Measurements from ENCODE around the gene NTSR1.

Gene NTSR1

DNA sequence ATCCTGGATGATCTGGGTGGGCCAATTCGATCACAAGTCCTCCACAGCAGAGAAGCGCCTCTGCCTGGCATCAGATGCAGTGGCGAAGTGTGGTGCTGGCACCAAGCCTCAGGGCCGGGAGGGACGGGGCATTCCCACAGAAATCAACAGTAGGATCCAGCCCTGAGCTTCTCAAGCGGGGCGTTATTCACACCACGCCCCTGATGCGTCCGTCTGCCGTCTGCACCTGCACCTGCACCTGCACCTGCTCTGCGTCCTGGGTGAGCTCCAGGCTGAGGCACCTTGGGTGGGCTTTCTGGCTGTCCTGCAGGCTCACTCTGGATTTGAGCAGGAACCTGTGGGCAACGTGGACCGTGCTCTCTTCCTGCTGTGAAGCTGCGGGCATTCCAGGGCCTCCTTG is 13.8 kb upstream of the NTSR1 start:
- DNase-seq: no peak

DNA sequence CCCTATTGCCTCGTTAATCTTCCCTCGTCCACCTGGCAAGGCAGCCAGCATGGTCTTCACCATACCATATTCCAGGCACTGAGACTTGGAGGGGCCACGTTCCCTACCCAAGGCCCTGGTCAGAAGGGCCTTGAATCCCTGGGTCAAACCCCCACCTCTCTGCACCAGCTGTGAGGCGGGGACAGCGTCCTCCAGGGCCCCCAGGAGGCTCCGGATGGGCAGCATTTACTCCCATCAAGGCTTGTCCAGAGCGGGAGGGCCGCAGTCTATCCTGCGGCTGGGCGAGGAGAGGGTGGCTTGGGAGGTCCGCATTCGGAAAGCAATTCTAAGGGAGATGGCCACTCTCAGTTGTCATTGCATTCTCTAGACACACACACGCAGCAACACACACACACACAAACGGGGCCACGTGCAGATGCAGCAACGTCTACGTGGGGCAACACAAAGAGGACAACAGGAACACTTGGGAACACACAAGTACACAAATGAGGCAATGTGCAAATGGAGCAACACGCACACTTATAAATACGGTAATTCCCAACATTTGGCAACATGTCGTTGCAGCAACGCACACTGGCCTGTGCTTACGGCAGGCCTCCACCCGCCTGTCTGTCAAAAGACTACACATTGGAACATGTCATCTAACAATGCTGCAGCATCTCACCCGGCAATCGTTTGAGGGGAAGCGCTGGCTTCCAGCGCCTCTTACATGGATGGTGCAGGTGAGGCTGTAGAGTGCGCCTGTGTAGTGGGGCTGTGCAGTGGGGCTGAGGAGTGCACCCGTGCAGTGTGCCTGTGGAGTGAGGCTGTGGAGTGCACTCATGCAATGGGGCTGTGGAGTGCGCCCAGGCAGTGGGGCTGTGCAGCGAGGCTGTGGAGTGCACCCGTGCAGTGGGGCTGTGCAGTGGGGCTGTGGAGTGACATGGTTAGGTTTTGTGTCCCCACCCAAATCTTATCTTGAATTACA is 12.9 kb upstream of the NTSR1 start:
- DNase-seq: no peak

DNA sequence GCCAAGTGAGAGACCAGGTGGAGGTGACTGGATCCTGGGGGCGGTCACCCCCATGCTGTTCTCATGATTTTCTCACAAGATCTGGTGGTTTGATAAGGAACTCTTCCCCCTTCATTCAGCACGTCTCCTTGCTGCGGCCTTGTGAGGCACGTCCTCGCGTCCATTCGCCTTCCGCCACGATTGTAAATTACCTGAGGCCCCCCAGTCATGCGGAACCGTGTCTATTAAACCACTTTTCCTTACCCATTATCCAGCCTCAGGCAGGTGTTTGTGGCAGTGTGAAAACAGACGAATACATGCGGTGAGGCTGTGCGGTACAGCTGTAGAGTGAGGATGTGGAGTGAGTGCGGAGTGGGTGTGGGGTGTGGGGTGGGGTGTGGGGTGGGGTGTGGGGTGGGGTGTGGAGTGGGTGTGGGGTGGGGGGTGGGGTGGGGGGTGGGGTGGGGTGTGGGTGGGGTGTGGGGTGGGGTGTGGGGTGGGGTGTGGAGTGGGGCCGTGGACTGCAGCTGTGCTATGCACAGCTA is 12.1 kb upstream of the NTSR1 start:
- no peak for DNase-seq

DNA sequence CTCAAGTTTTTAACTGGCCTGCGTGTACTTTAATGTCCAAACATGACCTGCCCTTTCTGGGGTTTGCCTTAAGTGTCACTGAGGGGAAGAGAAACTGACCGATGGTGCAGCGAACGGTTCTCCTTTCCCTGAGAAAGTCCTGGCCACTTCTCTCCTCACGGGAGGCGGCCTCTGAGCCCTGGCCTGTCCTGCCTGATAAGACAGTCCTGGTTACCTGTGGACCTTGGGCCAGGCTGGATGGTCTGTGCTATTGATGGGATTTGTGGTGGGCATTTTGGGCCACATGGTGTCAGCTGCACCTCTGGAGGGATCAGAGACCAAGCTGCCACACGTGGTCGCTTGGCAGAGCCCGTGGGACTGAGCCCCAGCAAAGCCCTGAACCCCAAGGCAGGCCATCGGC is 11.6 kb upstream of the NTSR1 start:
- no peak for DNase-seq

DNA sequence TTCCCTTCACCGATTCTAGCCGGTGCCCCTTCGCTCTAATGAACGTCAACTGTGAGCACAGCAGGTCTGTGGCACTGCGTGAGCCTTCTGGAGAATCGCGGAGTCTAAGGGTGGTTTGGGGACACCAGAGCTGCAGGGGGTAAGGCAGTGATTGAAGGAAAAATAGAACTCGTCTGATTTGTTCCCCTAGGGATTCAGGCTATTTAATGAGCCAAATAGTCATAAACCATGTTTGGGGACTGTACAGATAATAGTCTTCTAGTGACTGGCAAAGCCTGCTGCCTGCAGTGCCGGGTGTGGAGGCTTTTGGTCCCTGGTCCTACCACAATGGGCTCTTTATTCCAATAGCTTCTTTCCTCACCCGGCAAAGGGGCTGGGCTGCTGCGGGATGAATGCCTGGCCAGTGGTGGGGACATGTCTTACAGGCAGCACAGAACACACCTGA is 11.1 kb upstream of the NTSR1 start:
- no peak for DNase-seq

DNA sequence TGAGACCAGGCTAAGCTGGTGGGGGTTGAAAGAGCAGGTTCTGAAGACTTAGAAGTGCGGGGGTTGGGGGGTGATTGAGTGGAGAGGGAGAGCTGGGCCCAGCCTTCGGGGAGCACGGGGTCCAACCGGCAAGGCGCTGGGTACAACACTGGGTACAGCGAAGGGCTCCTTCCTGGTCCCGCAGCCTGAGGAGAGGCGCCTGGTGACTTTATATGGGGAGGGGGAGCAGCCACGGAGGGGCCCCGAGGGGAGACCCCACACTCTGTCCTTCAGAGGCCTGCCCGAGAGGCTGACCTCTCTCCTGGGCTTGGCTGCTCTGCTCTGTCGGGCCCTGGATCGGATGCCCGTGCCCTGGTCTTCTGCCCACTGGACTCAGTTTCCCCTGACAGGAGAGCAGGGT is 10.4 kb upstream of the NTSR1 start:
- no peak for DNase-seq

DNA sequence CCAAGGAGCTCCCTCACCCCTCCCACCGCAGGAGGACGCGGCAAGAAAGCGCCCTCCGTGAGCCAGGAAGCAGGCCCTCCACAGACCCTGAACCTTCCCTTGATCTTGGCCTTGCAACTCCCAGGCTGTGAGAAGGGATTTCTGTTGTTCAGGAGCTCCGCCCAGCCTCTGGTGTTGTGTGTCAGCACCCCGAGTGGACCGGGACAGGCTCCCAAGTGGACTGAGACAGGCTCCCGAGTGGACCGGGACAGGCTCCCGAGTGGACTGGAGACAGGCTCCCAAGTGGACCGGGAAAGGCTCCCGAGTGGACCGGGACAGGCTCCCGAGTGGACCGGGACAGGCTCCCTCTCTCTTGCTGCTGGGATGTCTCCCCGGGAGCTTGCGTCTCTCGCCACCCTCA is 9.3 kb upstream of the NTSR1 start:
- DNase-seq: no peak

DNA sequence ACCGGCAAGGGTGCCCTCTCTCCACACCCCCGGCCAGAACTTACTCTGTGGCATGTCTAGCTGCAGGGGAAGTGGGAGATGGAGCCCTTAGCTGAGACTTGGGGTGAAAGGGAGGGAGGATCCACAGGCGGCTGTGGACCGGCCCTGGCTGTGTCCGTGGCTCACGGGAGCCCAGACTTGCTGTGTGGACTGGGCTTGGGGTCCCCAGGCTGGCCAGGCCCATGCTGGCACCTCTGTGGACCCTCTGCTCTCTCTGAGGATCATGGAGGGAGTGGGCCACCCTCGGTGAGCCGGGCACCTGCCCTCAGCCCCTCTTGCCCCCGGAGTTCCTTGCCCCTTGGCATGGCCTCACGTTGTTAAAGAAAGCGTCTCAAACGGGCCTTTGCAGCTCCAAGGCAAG is 8.9 kb upstream of the NTSR1 start:
- no peak for DNase-seq

DNA sequence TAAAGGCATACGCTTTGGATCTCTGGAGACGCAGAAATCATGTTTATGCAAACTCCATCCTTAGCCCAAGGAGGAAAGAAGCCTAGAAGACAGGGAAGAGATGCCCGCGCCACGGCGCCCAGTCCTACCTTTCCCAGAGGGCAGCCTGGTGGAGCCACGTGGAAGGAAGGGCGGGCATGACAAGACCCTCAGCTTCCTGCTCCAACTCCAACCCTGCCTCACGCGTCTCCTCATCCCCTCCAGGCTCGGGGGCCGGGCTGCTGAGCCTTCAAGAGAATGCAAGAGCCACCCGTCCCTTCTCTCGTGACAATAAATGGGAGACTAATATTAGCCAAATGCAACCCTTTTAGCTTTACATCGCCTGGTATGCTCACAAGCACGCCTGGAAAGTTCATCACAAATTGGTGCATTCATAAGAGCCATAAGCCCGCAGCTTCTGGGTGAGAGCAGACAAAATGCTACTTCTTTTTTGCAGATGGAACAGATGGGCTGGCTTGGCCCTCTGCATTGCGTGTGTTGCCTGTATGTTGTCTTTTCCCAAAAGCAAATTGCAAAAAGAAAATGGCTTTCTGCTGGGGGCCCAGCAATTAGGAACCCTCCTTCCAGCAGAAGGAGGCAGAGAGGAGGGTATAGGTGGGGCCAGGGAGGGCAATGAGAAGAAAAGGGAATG is 8.2 kb upstream of the NTSR1 start:
- DNase-seq: no peak

DNA sequence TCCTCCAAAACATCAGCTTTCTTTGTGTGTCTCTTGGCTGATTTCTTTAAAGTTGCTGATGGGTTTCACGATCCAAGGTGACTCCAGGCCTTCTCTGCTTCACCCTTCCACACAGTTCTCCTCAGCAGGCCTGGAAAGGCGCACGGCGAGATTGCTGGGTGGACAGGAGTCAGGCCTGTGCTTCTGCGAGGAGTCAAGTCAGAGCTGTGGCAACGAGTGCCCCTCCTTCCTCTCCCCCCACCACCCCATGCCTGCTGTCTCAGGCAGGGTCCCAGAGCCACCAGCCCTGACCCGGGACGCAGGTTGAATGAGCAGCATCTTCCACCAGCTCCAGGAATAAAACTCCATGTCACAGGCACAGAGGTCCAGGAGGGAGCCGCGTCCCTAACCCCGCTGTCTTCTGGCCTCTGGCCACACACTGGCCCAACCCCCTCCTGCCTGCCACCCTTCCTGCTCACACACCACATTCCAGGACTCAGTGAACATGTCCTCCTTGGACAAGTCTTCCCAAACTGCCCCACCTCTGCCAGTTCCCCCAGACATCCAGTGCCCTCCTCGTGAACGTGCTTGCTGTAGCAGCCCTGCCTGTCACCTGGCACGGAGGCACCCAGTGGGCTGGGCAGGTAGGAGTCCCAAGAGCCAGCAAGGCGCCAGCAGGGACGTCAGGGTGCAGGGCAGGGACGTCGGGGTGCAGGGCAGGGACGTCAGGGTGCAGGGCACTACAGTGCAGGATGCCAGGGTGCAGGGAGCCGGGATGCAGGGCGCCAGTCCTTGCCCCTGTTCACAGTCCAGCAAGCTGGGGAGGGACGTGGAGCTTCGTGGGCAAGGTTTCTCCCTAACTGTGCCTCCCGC is 7.2 kb upstream of the NTSR1 start:
- DNase-seq: no peak

DNA sequence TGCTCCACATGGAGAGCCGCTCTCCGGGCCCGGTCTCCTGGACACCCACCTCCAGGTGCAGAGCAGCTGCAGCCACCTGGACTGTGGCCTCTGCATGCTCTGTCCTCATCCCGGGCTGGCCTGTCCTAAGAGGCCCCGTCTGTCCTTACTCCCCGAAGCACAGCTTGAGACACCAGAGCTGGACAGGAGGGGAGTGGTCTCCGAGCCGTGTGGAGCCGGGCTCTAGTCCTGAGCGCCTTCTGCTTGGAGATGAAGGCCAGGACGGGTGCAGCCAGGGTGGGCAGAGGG is 6.7 kb upstream of the NTSR1 start:
- no peak for DNase-seq

DNA sequence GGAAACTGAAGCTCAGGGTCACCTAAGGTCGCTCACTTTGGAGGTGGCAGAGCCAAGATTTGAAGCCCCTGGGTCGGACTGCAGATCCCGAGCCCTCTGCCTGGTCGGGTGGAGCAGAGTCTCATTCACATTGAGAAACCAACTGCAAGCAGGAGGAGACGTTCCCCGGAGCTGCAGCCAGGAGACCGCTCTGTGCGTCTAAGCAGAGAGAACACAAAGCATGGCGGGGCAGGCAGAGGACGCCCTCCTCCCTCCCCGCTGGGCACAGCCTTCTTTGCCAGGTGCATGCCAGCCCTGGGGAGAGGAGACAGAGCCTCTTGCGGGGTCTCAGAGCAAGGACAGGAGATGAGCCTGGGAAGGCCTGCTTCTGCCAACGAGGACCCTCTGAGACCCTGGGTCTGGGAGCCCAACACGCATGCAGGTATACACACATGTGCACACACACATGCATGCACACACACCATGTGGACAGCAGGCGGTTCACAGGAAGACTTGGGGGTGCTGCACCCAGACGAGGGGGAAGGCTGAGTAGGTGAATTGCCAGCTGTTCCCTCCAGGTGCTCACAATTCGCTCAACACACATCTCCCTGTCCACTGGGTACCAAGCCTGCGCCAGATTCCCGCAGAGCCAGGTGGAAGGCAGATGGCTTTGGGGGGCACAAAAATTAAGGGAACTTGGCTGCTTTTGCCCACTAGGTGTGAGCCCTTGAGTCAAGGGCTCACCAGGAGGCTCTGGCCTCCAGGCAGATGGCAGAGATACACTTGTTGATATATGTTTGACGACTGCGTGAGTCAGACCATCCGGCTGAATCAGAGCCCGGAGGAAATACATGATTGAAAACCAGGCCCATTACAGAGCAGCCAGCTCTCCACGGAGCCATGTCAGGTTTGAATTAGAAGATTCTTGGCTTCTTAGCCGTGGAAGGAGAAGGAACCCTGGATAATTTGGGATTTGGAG is 5.5 kb upstream of the NTSR1 start:
- DNase-seq: no peak

DNA sequence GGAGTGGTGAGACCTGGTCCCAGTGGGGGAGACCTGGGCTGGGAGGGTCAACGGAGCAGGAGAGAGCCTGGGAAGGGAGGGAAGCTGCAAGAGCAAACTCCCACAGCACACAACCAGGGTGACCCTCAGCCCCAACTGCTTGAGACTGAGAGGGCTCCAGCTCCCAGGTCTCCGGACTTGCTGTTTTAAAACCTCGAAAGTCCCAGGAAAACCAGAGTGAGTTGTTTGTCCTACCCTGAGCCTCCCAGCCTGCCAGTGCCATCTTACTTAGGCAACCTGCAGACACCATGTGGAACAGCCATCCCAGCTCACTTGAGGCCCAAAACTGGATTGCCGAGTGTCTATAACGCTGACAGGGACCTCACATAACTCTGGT is 4.8 kb upstream of the NTSR1 start:
- no peak for DNase-seq

DNA sequence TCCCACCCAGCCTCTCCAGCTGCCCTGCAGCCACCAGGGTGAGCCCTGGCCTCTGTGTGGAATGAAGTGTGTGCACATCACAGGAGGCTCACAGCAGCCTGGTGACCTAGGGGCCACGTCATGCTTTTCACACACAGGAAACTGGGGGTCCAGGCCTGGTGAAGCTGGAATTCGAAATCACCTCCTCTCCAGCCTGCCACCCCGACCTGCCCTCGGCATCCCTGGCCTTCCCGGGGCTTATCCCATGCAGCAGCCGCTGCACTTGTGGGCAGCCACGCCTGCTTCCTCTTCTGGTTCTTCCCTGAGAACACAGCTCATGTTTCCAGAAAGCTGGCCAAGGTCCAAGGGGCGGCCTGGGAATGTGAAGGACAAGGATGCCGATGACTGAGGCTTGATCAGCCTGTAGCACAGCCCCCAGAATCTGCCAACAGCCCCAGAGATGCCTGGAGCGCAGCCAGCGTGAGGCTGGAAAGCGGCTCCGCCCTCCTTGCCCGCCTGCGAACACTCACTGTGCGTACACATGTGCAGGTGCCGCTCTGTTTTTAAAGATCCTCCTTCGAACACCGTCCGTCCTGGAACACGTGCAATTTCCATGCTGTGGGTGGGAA is 4.2 kb upstream of the NTSR1 start:
- DNase-seq: no peak

DNA sequence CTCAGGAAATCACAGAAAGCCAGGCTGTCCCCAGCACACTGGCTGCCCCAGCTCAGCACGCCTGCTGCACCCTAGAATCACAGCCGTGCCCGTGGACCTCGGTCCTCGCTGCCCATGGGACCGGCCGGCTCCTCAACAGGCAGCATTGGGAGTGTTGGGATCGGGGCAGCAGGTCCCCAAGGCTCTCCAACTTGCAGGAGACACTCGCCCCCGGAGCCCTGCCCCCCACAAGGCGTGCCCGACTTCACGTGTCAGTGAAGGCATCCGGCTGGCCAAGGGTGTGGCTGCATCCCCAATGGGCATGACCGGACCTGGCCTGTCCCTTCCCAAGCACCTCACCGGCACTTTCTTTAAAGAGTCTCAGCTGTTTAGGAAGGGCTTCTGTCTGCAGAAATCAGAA is 3.0 kb upstream of the NTSR1 start:
- DNase-seq: no peak

DNA sequence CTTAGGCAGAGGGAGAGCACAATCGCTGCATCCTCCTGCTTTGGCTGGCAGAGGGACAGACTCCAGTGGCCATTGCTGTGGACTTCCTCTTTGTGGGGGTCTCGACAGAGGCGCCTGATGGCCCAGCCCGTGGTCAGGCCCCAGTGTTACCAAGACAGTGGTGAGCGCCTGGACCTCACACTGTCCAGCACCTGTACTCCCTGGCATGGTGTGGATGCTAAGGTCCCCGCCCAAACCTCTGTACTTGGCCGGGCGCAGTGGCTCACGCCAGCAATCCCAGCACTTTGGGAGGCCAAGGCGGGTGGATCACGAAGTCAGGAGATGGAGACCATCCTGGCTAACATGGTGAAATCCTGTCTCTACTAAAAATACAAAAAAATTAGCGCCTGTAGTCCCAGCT is 2.3 kb upstream of the NTSR1 start:
- no peak for DNase-seq

DNA sequence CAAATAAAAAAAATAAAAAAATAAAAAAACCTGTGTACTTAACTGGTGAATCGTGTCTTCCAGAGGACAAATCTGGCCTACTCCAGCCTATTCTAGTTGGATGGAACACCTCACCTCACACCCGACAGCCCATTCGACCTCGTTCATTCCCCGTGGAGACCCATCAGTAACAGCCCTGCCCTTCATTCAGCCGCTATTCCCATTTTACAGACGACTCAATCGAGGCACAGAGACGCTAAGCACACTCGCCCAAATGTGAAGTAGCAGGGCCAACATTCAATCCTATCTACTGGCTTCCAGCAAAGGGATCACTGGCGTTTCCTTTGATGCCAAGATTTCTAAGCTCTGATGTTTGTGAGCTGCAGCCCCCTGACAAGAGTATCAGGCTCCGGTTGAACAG is 1.8 kb upstream of the NTSR1 start:
- no peak for DNase-seq

DNA sequence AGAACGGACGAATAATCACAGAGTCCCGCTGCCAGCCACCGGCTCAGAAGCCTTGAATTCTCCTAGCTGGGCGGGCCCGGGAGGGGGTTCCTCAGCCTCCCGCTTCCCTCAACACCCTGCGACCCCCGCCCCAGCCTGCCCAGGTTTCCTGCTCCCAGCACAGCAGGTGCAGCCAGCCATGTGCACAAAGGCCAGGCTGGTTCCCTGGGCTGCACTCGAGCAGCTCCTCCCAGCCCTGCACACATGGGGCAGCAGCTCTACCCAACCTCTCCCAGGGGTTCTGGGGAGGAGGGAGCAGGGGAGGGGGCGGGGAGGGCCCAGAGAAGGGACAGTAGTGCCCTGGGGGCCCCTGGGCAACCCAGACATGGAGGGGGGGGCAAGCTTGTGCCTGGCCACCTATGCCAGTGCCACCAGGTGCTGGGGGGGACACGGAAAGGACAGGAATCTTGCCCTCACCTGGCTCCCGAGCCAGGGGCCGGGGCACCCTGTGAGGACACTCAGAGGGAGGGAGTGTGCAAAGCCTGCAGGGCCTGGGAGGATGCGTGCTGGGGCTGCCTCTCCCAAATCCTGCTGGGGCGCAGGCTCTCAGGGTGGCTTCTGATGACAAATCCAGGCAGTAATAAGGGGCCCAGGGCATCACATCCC is 1.2 kb upstream of the NTSR1 start:
- no peak for DNase-seq

DNA sequence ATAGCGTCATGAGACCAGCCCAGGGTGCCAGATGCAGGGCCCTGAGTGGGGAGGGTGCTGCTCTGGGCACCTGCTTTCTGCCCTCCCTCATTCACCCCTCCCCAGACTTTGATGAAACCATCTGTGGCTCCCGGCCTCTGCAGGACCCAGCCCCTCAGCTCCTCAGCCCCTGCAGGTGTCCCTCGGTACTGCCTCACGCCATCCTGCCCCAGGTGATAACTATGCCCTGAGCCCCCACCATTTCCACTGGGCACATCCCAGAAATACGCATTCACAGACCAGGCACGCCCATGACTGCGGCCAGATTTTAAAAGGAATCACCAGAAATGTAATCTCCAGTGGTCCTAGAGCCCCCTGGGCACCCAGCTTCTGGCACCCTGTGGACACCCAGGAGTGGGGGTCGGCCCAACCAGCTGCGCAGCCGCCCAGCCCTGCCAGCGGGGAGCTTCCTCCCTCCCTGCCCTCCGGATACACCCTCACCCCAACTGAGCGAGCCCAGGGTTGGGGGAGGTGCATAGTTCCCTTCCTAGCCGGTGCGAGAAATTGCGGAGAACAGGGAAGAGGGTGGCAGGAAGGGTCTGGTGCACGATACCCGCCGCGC is 615 bp upstream of the NTSR1 start:
- no peak for DNase-seq

DNA sequence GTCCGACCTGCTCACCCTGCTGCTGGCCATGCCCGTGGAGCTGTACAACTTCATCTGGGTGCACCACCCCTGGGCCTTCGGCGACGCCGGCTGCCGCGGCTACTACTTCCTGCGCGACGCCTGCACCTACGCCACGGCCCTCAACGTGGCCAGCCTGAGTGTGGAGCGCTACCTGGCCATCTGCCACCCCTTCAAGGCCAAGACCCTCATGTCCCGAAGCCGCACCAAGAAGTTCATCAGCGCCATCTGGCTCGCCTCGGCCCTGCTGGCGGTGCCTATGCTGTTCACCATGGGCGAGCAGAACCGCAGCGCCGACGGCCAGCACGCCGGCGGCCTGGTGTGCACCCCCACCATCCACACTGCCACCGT is 885 bp downstream of the NTSR1 start:
- no peak for DNase-seq
